ENCODE measurements around the gene TUBA4B. TPM values are rescaled to one million over a fixed set of nuclear protein-coding genes. Genes with fewer than 3 reads are reported as not detected.

TUBA4B gene
- total RNA-seq, 1 donor from 2014 or later: not detected

DNA sequence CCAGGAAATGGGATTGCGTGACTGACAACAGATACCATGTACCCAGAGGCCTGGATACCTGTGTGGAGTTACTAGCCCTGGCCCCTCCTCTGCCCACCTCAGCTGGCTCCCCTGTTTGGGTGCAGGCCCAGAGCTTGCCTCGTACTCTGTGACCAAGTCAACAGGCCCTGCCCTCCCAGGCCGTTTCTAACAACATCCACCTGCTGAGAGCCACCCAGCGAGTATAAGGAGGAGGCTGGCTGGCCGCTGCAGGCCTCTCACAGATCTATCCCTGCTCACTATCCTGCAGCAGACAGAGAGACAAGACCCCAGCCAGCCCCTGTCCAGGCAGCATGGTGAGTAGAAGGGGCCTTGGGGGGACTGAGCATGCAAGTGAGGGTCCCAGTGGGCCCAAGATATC is 13.2 kb downstream of the TUBA4B start:
- no peak for DNase-seq
- Mint-ChIP-seq H3K4me3 (ENCODE audit: unreplicated experiment) (no peak overlapping the region), H3K27me3 (ENCODE audit: unreplicated experiment) (peaks cover 8% of the 10 kb centered on the region), H3K36me3 (ENCODE audit: unreplicated experiment) (no peaks in the 10 kb centered on the region), H3K9me3 (ENCODE audit: unreplicated experiment) (peaks cover 1% of the 10 kb centered on the region), H3K27ac (ENCODE audit: unreplicated experiment) (no peak overlapping the region), H3K4me1 (ENCODE audit: low read depth, unreplicated experiment) (no peaks in the 10 kb centered on the region)
- TF ChIP-seq CTCF (IDR thresholded peaks at IDR 0.05; ENCODE audit: partially characterized antibody, unreplicated experiment): no peak

DNA sequence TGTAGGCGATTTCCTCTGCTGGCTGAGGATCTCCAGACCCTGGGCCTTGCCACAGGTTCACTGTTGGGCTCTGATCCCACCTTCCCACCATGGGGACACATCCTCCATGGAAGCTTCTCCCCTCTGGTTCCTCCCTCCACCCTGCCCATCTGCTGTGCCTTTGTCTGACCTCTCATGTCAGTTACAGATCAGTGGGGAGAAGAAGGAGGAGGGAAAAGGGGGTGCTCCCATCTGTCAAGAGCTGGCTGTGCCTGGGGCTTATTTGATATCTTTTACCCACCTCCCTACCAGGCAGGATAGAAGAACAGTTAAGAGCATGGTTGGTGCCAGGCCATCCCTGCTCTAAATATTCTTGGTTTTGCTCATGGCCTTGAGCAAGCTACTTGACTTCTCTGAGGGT is 13.8 kb downstream of the TUBA4B start:
- H3K9me3 Mint-ChIP-seq (ENCODE audit: unreplicated experiment): peaks cover 3% of the 10 kb centered on the region
- no peak for TF ChIP-seq CTCF (IDR thresholded peaks at IDR 0.05; ENCODE audit: partially characterized antibody, unreplicated experiment)
- no peaks in the 10 kb centered on the region for H3K36me3 Mint-ChIP-seq (ENCODE audit: unreplicated experiment)
- H3K27ac Mint-ChIP-seq (ENCODE audit: unreplicated experiment): no peak overlapping the region
- no peak overlapping the region for H3K4me3 Mint-ChIP-seq (ENCODE audit: unreplicated experiment)
- H3K4me1 Mint-ChIP-seq (ENCODE audit: low read depth, unreplicated experiment): no peaks in the 10 kb centered on the region
- DNase-seq: no peak
- peaks cover 6% of the 10 kb centered on the region for H3K27me3 Mint-ChIP-seq (ENCODE audit: unreplicated experiment)

DNA sequence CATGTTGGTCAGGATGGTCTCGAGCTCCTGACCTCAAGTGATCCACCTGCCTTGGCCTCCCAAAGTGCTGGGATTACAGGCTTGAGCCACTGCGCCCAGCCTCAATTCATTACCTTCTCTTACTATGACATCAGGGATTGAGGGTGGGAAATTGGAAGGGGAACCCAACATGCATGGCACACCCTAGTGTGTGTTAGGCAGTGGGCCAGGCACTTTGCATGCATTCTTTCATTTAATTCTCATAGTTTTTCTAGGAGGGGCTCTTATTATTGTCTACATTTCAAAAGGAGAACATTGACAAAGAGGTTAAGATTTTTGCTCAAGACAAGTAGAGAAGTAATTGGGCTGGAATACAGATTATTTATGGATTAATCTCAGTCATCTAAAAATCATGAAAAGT is 15.3 kb downstream of the TUBA4B start:
- no peak for TF ChIP-seq CTCF (IDR thresholded peaks at IDR 0.05; ENCODE audit: partially characterized antibody, unreplicated experiment)
- Mint-ChIP-seq H3K4me1 (ENCODE audit: low read depth, unreplicated experiment) (no peaks in the 10 kb centered on the region), H3K27ac (ENCODE audit: unreplicated experiment) (no peak overlapping the region), H3K36me3 (ENCODE audit: unreplicated experiment) (no peaks in the 10 kb centered on the region), H3K4me3 (ENCODE audit: unreplicated experiment) (no peak overlapping the region), H3K27me3 (ENCODE audit: unreplicated experiment) (peaks cover 6% of the 10 kb centered on the region), H3K9me3 (ENCODE audit: unreplicated experiment) (peaks cover 4% of the 10 kb centered on the region)
- no peak for DNase-seq

- H3K4me3 Mint-ChIP-seq (ENCODE audit: unreplicated experiment): no peak overlapping the region
- H3K27me3 Mint-ChIP-seq (ENCODE audit: unreplicated experiment): peaks cover 8% of the 10 kb centered on the region
- DNase-seq: no peak
- no peaks in the 10 kb centered on the region for H3K36me3 Mint-ChIP-seq (ENCODE audit: unreplicated experiment)
- H3K4me1 Mint-ChIP-seq (ENCODE audit: low read depth, unreplicated experiment): no peaks in the 10 kb centered on the region
- no peak for TF ChIP-seq CTCF (IDR thresholded peaks at IDR 0.05; ENCODE audit: partially characterized antibody, unreplicated experiment)
- peaks cover 6% of the 10 kb centered on the region for H3K9me3 Mint-ChIP-seq (ENCODE audit: unreplicated experiment)
- no peak overlapping the region for H3K27ac Mint-ChIP-seq (ENCODE audit: unreplicated experiment)
Measured at GRCh38 chr2:219269362-219270054, 16.5 kb downstream of the TUBA4B start.

GRCh38 chr2:219270055-219270372 is 17.0 kb downstream of the TUBA4B start:
- Mint-ChIP-seq H3K36me3 (ENCODE audit: unreplicated experiment) (no peaks in the 10 kb centered on the region), H3K4me3 (ENCODE audit: unreplicated experiment) (peak overlapping the region; percentile 11), H3K27me3 (ENCODE audit: unreplicated experiment) (peaks cover 9% of the 10 kb centered on the region), H3K27ac (ENCODE audit: unreplicated experiment) (no peak overlapping the region), H3K9me3 (ENCODE audit: unreplicated experiment) (peaks cover 11% of the 10 kb centered on the region), H3K4me1 (ENCODE audit: low read depth, unreplicated experiment) (peaks cover 4% of the 10 kb centered on the region)
- no peak for DNase-seq
- TF ChIP-seq CTCF (IDR thresholded peaks at IDR 0.05; ENCODE audit: partially characterized antibody, unreplicated experiment): no peak

All from glutamatergic neuron (in vitro differentiated cells).